ENCODE data around the gene RAF1.
"Not testable (repeated sequence)": the region's sequence is repeated elsewhere in the genome, so short reads cannot be mapped to it uniquely, and the experiment has no call there.

RAF1 gene

GRCh38 chr3:12633108-12633507 lies 30.8 kb downstream of the RAF1 start:
- no peak for DNase-seq

DNA sequence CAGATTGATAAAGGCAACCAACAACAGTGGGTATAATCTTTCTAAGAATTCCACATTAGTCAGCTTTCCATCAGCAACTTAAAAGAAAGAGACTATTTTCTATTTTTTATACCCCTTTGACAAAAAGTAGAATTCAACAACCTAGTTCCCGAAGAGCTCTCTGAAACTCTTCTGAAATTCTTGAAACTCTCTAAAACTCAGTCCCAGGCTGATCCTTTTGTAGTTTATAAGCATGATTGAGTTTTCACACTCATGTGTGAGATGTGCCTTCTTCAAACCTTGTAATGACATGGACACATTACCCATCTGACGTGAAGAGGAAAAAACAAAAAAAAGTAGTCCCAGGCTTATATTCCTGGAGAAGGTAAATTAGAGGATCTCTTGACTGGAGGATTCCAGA lies 31.4 kb downstream of the RAF1 start:
- DNase-seq: no peak

- not testable (repeated sequence) for DNase-seq
These were observed 33.1 kb downstream of the RAF1 start for GRCh38 chr3:12630843-12631242.

DNA sequence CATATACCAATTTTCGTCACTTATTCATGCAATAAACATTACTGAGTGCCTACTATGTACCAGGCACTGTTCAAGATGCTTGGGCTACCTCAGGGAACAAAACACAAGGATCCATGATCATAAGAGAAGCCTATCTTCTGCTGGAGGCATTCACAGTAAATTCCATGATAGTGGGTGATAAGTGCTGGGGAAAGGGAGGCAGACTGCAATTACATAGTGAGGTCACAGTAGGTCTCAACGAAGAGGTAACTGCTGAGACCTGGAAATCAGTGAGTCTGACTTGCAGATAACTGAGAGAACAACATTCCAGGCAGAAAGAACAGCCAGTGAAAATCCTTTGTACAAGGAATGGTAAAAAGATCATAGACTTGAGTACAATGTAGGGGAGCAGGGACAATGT lies 33.6 kb downstream of the RAF1 start:
- DNase-seq: no peak

DNA sequence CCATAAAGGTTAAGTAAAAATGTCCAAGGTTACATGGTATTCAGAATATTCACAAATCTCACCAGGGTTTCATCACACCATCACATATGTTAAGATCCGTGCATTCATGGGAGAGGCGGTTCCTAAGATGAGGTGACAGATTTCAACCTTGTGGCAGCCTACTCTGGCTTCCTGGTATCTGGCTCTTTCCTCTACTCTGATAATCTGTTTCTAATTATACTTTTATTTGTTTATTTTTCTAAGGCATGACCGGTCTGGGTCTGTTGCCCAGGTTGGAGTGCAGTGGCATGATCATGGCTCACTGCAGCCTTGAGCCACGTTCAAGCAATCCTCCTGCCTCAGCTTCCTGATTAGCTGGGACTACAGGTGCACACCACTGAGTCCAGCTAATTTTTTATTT lies 34.4 kb downstream of the RAF1 start:
- no peak for DNase-seq

DNA sequence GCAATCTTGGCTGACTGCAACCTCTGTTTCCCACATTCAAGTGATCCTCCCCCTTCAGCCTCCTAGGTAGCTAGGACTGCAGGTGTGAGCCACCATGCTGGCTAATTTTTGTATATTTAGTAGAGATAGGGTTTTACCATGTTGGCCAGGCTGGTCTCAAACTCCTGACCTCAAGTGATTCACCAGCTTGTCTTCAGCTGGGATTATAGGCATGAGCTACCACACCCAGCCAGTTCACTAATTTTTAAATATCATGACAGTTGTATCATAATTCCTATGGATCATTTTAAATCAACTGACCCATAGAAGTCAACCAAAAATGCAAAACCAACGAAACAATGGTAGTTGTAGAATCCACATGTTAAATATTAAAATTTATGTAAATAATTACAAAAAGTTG lies 35.1 kb downstream of the RAF1 start:
- no peak for DNase-seq

- no peak for DNase-seq
These were observed 36.5 kb downstream of the RAF1 start for GRCh38 chr3:12627370-12627769.

GRCh38 chr3:12624964-12625363 lies 39.0 kb downstream of the RAF1 start:
- DNase-seq: not testable (repeated sequence)

GRCh38 chr3:12624056-12624455 lies 39.9 kb downstream of the RAF1 start:
- DNase-seq: no peak

DNA sequence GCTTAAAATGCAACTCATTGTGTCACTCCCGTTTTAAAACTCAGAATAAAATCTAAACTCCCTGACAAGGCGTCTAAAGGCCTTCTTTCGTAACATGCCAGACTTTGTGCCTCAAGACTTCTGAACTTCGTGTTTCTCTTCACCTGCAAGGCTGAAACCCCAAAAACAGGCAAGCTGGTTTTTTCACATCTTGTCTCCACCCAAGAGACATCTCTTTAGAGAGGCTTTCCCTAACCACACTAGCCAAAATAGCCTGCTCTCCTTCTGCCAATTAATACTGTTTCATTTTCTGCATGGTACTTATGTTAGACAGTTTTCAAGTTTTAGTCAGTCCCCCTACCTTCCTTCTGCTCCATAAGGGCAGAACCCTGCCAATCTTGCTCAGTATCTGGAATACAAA lies 41.6 kb downstream of the RAF1 start:
- DNase-seq: no peak

- no peak for DNase-seq
These were observed 43.2 kb downstream of the RAF1 start for GRCh38 chr3:12620729-12621128.

GRCh38 chr3:12620305-12620704 lies 43.6 kb downstream of the RAF1 start:
- DNase-seq: no peak

DNA sequence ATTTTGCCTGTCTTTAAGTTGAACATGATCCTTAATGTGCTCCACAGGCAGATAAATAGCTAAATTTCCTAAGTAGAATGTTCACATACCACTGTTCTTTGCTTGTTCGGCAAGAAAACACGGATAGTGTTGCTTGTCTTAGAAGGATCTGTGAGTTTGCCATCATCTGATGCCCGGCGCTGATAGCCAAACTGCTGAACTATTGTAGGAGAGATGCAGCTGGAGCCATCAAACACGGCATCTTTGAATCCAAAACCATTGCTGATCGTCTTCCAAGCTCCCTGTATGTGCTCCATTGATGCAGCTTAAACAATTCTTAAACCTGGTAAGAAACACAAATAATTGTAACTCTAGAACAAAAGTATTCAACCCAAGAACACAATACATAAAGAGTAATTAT lies 45.5 kb downstream of the RAF1 start:
- DNase-seq: no peak

DNA sequence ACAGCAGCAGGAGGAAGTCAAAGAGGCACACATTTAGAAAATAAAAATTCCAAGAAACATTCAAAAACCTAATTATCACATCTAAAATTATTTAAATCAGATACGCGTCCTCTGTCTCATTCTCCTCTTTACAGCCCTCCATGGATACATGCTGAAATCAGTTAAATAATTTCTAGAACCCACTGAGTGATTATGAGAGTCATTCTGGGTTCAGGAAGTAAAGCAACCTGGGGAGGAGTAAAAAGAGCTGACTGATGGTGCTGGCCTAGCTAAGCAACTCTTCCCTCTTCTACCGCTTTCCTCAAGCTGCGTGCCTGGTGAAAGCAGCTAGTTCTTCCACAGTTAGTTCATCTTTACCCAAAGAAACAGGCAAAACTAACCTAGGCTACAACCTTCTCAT lies 48.7 kb downstream of the RAF1 start:
- DNase-seq: no peak

GRCh38 chr3:12613250-12613649 lies 50.7 kb downstream of the RAF1 start:
- DNase-seq: no peak

DNA sequence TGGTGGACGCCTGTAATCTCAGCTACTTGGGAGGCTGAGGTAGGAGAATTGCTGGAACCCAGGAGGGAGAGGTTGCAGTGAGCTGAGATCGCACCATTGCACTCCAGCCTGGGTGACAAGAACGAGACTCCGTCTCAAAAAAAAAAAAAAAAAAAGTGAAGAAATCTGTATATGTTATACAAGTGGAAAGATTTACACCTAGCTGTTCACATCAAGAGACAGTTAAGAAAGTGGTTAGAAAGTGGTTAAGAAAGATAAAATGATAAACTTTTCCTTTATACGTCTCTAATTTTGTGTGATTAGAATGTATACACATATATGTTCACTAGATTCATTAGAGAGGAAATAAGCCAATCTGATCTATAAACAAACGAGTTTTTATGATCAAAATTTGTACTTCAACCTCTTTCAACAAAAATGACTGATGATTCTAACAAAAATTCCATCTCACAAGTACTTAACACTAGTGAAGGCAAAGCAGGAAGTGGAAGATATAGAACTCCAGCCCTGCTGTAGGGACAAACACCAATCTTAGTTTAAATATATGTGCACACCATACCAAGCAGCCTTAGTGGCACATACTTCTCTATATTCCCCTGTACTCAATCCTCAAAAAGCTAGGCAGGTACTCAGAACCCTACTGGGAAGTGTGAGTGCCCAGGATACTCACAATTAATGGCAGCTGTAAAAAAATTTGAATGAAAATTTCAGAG lies 51.2 kb downstream of the RAF1 start:
- DNase-seq: no peak

DNA sequence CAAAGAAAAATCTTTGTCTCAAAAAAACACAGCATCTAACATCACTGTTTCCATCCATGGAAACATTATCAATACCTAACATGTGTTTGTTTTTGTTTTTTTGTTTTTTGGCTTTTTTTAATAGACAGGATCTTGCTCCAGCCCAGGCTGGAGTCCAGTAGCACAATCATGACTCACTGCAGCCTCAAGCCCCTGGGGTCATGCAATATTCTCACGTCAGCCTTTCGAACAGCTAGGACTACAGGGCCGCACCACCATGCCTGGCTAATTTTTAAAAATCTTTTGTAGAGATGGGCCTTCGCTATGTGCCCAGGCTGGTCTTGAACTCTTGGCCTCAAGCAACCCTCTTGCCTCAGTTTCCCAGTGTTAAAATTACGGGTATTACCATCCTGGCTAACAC lies 52.8 kb downstream of the RAF1 start:
- no peak for DNase-seq

- DNase-seq: no peak
These were observed 55.5 kb downstream of the RAF1 start for GRCh38 chr3:12608376-12608775.

GRCh38 chr3:12603969-12604368 lies 59.9 kb downstream of the RAF1 start:
- DNase-seq: no peak

- no peak for DNase-seq
These were observed 62.8 kb downstream of the RAF1 start for GRCh38 chr3:12601072-12601471.

- no peak for DNase-seq
These were observed 65.0 kb downstream of the RAF1 start for GRCh38 chr3:12598890-12599289.

GRCh38 chr3:12593473-12593872 lies 70.4 kb downstream of the RAF1 start:
- no peak for DNase-seq

- no peak for DNase-seq
These were observed 71.8 kb downstream of the RAF1 start for GRCh38 chr3:12591997-12592715.

DNA sequence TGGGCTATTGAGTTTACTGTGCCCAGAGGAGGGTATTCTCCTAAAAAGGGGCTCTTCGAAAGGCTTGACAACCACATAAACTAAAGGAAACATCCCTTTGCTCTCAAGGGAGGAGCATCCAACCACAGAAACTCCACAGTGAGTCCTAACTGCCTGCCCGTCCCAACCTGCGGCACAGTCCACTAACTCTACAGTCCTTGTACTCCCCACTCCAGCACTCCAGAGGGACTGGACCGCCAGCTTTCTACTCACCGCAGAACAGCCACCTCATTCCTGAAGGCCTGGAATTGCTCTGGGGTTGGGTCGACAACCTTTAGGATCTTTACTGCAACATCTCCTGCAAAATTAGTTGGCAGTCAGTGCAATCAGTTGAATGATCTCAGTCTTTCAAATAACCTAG lies 72.5 kb downstream of the RAF1 start:
- no peak for DNase-seq

- no peak for DNase-seq
These were observed 73.8 kb downstream of the RAF1 start for GRCh38 chr3:12590096-12590495.

Measured in kidney glomerular epithelial cell (primary cell).